Fibroblast of skin of back (primary cell): Measurements from ENCODE around the gene GRM1.

ENCODE experiments used
- DNase-seq: peaks from one replicate; pipeline ENCODE4 v3.0.0-alpha.2; 2013

GRM1 gene

GRCh38 chr6:146281651-146282362 lies 252.9 kb downstream of the GRM1 start:
- no peak for DNase-seq

DNA sequence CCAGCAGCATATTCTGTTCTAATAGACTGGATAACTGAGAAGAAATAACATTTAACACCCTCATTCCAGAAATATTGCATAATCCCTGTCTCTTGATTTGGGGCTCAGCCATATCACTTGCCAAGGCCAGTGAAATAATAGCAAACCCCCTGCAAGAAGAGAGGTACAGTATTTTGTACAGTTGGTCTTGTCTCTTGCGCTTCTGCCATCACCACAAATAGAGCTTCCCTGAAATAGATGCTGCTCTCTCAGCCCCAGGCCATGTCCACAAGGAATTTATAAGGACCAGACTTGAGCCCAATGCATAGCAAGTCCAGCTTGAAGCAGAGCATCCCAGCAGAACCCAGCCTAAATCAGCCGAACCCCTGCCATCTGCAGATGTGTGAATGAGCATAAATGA lies 254.0 kb downstream of the GRM1 start:
- no peak for DNase-seq

GRCh38 chr6:146284311-146284710 lies 255.4 kb downstream of the GRM1 start:
- DNase-seq, result no peak

DNA sequence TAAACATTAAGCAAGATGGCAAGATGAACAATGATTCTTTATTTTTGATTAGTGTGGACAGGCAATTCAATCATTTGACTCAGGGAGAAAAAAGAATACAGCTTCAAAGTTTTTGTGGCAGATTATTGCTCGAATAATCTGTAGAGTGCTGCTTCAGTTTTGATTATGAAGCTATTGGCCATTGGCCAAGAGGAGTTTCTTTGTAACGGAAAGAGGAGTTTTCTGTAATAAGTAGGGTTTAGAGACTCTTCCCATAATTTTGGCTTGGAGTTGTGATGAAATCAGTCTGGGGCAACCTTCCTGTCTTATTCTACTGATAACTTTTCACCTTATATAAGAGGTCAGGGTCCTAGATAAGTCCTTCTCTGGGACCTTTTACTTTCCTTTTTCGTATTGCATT lies 258.1 kb downstream of the GRM1 start:
- DNase-seq, result no peak

DNA sequence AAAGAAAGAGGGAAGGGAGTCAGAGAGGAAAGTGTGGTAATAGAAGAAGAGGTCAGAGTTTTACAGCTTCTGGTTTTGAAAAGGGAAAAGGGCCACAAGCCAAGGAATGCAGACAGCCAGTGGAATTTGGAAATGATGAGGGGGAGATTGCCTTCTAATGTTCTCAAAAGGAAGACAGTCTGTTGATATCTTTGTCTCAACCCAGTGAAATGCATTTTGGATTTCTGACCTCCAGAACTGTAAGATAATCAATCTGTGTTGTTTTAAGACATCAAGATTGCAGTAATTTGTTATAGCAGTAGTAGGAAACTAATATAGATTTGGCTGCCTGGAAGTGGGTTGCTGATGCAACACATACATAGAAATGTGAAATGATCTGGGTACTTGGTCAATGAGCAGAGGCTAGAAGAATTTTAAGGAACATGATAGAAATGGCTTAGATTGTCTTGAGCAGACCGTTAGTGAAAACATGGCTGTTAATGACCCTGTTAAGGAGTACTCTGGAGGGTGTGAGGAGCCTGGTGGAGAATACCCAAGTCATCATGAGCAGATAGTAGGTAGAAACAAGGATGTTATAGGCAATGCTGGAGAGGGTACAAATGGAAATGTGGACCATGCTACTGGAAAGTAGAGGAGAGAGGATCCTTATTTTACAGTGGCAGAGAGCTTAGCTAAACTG lies 259.0 kb downstream of the GRM1 start:
- DNase-seq, result peak; percentile 35

- DNase-seq, result peak; percentile 79
These were observed 261.1 kb downstream of the GRM1 start for GRCh38 chr6:146289816-146290588.

- no peak for DNase-seq
These were observed 261.7 kb downstream of the GRM1 start for GRCh38 chr6:146290589-146290901.

GRCh38 chr6:146292506-146292905 lies 263.6 kb downstream of the GRM1 start:
- peak; percentile 35 for DNase-seq

DNA sequence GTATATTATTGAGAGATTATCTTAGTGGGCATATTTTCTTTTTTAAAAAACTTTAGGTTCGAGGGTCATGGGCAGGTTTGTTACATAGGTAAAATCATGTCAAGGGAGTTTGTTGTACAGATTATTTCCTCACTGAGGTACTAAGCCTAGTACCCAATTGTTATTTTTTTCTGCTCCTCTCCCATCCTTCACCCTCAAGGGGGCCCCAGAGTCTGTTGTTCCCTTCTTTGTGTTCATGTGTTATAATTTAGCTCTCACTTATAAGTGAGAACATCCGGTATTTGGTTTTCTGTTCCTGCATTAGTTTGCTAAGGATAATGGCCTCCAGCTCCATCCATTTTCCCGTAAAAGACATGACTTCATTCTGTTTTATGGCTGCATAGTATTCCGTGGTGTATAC lies 266.8 kb downstream of the GRM1 start:
- DNase-seq, result no peak

DNA sequence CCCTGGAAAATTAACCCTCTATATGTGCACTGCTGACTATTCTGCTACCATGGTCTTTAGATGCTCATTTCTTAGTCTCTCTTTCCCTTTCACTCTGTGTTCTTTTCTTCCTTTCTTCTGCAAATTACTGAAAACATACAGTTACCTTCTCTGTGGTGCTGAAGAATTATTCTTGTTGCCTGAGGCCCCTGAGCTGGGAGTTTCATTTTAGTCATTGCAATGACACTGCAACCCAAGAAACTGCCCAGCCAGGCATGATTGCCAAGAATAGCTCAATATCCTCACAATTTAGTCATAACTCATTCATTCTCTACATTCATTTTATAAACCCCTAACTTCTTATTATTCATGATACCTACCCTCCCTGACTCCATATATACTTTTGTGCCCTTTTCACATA lies 269.0 kb downstream of the GRM1 start:
- DNase-seq, result peak; percentile 12

GRCh38 chr6:146300521-146300920 lies 271.7 kb downstream of the GRM1 start:
- no peak for DNase-seq

DNA sequence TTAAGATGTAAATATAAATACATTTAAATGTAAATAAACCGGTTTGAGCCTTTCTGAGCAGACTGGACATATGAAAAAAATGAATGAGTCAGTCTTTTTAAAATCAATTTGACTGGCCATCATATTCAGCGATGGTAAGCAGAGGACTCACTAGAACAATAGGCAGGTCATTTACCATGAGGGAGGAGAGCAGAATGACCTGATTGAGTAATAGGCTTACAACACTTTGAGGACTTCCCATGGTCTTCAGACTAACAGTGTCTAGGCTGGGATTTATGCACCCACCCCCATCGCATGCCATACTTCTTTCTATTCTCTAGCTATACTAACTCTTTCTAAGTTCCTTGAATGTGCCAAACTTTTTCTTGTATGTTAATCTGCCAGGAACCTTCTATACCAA lies 272.9 kb downstream of the GRM1 start:
- no peak for DNase-seq

DNA sequence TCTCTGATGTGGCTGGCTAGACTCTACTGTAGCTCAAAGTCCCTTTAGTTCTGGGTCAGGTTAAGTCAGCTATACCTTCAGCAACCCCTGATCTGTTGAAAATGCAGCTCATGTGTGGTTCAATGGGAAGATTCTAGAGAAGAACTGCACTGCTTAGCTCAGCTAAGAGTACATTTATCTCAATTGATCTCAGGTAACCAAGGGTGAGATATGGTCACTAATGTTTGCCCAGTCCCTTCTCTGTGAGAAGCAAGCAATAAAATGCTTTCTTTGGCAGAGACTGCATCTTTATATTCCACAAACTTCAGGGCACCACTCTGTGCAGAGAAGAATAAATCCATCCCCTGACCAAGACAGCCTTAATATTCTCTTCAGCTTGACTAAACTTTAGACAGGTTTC lies 274.1 kb downstream of the GRM1 start:
- DNase-seq, result no peak

DNA sequence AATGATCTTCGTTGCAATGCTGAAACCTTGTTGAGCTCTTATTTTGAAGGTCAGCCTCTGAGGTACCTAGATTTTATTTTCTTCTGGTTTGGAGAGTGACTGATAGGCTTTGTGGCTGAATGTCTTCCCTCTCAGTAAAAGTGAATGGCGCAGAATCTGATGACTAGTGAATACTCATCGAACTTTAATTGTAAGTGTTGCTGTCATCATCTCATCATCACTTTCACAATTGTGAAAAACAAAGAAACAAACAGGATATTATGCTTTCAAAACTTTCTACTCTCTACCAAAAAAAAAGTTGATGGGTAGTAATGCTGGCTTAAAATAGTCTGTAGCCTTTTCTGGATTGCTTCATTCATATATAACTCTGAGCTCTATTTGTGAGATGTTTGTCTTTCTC lies 275.3 kb downstream of the GRM1 start:
- no peak for DNase-seq

DNA sequence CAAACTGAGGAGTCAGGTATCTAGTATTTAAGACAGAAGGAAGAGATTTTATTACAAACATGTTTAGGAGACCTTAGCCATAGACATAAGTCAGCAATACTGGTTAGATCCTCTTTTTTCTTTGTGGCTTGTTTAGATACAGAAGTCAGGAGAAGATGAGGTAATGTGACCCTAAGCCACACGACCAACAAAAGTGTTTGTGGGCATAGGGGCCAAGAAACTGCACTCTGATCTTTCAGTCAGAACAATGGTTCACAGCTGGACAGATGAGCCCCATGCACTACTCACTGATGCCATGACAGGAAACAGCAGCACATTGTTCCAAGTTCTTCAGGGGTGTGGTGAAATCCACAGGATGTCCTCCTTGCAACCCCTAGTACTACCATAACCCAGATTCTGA lies 276.2 kb downstream of the GRM1 start:
- no peak for DNase-seq

GRCh38 chr6:146305951-146306350 lies 277.1 kb downstream of the GRM1 start:
- no peak for DNase-seq

DNA sequence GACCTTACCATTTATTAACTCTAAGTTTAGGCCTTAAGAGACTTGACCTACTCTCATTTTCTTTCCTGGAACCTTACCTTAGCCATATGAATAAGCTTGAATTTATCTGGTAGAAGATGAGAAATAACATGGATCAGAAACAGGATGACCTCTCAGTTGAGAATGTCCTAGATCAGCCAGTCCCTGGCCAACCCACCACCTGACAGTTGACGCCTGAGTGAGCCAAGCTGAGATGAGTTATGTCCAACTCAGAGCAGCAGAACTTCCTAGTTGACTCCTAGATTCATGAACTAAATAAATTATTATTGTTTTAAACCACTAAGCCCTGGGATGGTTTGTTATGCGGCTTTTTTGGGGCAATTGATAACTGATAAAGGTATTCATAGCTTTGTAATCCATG lies 281.8 kb downstream of the GRM1 start:
- no peak for DNase-seq

- no peak for DNase-seq
These were observed 282.2 kb downstream of the GRM1 start for GRCh38 chr6:146311079-146311478.

DNA sequence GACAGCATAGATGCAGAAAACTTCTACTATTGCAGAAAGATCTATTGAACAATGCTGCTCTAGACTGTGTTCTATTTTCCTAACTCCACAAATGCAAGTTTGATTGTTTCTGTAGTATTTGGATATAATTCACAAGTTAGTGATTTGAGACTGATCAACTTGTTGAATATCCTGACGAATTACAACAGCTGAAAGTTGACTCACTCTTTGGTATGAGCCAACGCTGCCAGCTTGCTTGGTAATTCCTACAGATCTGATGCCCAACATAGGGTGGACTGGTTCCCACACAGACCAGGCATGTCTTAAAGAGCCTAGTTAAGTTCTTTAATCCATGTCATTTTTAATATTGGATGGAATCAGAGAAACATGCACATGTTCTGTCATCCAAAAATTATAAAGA lies 283.7 kb downstream of the GRM1 start:
- DNase-seq, result no peak

- DNase-seq, result peak; percentile 12
These were observed 286.7 kb downstream of the GRM1 start for GRCh38 chr6:146315381-146316174.

- no peak for DNase-seq
These were observed 287.3 kb downstream of the GRM1 start for GRCh38 chr6:146316175-146316495.

DNA sequence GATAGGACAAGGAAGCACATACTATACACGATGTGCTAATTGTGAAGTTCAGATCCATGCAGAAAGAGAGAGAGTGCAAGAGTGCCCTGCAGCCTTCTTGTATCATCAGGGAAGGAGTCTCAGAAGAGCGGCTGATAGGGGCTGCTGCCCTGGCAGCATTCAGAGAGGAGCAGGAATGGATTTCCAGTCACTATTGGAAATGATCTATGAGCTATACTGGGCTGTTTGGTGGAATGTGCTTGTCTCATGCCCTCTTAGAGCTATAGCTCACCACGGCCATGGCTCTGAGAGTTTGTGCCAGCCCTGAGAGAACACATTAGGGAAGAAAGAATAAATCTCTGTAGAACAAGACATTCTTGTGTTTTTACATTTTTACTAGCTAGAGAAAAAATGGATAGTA lies 302.2 kb downstream of the GRM1 start:
- DNase-seq, result no peak

- DNase-seq, result no peak
These were observed 306.5 kb downstream of the GRM1 start for GRCh38 chr6:146335336-146335735.
